Measurements from ENCODE around the gene KRT86.
"Not testable (repeated sequence)": the region's sequence is repeated elsewhere in the genome, so short reads cannot be mapped to it uniquely, and the experiment has no call there.

The KRT86 gene

DNA sequence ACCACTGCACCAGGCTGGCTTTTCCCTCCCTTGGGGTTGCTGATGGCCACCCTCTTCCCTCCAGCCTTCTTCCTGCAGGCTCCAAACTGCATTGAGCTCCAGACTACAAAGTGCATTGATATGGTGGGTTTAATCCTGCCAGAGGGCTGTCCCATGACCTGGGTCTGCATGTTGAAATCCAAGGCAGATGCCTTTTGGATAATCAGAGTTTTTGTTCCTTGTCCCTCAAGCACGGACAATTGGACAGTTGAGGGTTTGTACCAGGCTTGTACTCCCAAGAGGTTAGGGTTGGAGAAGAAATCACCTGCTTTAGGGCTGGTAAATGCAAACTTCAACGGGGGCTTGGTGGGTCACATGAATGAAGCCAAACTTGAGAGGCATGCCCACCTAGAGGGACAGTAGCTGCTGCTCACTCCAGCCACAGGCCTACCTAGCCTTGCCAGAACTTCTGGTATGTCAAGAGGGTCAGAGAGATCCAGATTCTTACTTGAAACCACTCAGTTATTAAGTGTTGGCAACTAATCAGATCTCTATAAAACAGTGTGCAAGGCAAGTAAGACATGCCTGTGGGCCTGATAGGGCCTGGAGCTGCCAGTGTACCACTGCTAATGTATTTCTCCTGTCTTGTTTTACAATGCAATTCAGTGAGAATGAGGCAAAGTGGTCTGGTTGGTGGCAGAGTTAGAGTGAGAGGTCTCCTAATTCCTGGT lies 68.5 kb downstream of the KRT86 start:
- DNase-seq: no peak

GRCh38 chr12:52343550-52343949 lies 69.1 kb downstream of the KRT86 start:
- DNase-seq: no peak

- DNase-seq: no peak
Observed at GRCh38 chr12:52344111-52344510, 69.7 kb downstream of the KRT86 start.

DNA sequence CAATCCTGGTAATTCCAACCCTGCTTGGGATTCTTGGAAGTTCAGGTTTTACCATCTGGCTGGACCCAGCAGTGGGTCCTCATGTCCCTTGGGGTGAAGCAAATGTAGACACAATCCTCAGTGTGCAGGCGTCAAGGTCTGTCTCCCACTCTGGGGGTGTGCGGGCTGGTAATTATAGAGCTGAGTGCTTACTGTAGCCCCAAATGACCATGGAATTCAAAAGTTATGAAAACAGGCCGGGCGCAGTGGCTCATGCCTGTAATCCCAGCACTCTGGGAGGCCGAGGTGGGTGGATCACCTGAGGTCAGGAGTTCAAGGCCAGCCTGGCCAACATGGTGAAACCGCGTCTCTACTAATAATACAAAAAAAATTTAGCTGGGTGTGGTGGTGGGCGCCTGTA lies 70.6 kb downstream of the KRT86 start:
- not testable (repeated sequence) for DNase-seq

- no peak for DNase-seq
Observed at GRCh38 chr12:52346593-52346992, 72.1 kb downstream of the KRT86 start.

GRCh38 chr12:52347016-52347415 lies 72.6 kb downstream of the KRT86 start:
- no peak for DNase-seq

DNA sequence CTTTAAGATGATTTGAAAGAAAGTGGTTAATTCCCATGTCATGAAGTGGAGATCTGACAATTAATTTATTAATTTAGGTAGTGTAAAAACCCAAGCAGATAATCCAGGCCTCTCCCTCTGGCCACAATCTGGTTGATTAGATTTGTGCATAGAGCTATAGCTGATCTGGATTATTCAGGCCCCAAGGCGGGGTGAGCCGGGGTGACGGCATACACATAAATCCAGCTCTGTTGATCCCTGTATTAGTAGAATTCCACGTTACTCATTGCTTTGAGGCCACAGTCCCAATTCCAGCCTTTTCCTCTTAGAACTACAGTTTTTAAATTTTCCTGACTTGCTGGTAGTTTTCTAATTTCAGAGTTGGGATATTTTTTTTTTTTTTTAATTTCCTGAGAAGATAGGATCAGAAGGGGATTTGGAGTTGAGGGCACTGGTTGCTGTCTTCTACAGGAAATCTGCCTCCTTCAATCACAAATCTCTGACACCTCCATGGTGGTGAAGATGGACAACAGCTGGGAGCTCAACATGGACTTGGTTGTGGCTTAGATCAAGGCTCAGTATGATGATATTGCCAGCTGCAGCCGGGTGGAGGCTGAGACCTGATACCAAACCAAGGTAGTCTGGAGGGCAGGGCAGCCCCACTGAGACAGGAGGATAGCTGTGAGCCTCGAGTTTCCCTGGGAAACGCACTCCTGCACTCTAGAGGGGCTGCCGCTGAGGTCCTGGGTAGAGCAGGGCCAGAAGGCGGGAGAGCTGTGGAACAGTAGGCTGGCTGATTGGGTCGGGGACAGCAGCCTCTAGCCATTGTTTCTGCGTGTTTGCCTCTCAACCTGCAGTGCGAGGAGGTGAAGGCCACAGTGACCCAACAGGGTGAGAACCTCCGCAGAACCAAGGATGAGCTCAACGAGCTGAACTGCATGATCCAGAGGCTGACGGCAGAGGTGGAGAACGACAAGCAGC lies 73.4 kb downstream of the KRT86 start:
- no peak for DNase-seq

GRCh38 chr12:52349196-52349595 lies 74.8 kb downstream of the KRT86 start:
- no peak for DNase-seq

- DNase-seq: no peak
Observed at GRCh38 chr12:52350021-52350620, 75.7 kb downstream of the KRT86 start.

DNA sequence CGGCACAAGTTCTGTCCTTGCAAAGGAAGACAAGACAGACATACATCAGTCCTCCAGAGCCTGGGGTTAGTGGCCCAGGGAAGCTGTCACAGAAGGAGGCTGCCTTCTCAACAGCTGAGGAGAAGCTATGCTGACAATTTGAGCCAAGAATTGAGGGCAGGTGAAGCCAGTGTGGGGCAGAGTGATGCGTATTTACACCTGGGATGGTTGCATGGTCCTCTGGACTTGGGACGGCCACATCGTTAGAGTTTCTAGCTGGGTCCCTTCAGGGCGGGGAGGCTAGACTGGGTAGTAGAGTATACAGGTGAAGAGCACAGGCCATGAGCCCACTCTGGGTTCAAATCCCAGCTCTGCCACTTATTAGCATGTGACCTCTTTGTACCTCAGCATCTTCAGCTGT lies 76.3 kb downstream of the KRT86 start:
- no peak for DNase-seq

GRCh38 chr12:52351196-52352059 lies 77.0 kb downstream of the KRT86 start:
- DNase-seq: no peak

DNA sequence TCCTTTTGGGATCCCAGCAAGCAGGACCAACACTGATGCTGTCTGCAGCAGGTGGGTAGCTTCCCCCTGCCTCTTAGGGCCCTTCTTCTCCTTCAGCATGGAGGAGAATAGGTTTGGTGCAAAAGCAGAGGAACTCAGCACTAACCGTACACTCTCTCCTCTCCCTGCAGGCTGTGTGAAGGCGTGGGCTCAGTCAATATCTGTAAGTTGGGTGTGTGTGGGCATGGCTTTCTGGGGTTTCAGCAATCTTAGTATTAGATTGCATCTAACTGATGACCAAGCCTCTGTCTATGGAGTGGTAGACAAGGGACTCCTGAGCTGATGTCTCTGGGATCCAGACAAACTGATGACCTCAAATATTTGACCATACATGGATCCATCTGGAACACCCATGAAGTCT lies 78.5 kb downstream of the KRT86 start:
- DNase-seq: no peak

DNA sequence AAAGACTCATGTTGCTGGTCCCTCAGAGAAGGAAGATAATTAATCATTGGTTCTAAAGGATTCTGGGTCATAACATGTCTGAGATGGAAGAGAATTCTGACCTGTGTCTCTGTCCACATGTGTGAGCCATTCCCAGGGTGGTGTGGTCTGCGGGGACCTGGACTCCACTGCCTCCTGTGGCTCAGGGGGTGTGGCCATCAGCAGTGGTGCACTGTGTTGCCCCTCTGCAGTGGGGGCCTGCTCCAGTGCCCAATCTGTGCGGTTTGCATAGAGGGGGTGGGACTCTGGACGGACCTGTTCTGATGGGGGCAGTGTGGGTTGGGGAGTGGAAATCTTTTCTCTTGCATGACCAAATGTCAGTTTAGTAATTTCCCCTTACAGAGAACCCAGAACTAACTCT lies 79.3 kb downstream of the KRT86 start:
- no peak for DNase-seq

DNA sequence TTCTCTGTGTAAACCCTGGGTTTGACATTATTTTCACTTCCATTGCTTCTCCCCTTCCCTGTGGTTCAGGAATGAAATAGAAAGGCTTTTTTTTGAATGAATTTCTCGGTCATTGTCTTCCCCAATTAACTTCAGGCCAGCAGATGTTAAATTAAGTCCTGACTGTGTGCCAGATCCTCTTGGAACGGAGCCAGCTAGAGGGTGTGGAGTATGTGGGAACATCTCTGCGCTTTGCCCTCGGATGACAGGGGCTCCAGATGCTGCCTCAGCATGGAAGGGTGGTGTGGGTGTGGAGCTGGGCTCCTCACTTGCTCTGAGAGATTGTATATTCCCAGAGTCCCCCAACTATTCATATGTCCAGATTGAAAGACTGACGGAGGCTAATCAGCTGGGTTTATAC lies 79.8 kb downstream of the KRT86 start:
- DNase-seq: no peak

- DNase-seq: no peak
Observed at GRCh38 chr12:52355176-52355575, 80.7 kb downstream of the KRT86 start.

- no peak for DNase-seq
Observed at GRCh38 chr12:52356031-52356761, 81.8 kb downstream of the KRT86 start.

DNA sequence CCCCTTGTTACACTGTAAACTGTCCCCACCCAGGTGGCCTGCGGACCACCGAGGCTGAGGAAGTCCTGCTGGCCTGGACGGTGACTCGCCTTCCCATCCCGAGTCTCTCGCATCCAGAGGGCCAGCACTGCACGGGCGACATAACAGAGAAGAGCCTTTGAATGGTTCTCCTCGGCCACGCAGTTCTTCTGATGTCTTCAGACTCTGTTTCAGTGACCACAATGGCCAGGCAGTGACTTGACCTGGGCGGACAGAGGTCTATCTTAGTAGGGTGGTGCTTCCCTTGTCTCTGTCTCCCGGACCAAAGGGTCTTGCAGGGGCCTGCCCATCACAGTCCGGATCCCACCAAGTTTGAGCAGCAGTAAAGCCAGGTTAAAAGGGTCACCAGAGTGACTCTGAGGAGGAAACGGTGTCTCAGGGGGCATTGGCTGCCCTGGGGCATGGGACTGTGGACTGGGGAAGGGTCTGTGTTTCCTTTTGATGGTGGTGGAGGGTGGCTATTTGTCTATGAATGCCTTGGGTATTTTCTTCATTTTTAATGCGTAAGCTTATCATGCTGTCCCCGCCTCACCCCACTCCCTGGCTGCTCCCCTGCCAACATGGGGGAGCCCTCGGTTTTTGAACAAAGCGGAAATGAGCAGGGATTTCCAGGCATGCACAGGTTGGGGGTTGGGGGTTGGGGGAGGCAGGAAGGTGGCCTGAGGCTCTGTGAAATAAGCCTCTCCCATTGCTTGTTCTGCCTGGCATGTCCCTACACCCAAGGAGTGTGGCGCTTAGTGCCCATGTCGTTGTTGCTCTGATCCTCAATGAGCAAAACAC lies 82.5 kb downstream of the KRT86 start:
- no peak for DNase-seq

Data from NCI-H1048 (cell line).